ENCODE data around the gene XYLT1. TPM values are rescaled to one million over a fixed set of nuclear protein-coding genes. Genes with fewer than 3 reads are reported as not detected.

XYLT1 gene
- total and polyA plus RNA-seq, 8 donors: 6.0 to 8.4 (median 7.3) TPM

DNA sequence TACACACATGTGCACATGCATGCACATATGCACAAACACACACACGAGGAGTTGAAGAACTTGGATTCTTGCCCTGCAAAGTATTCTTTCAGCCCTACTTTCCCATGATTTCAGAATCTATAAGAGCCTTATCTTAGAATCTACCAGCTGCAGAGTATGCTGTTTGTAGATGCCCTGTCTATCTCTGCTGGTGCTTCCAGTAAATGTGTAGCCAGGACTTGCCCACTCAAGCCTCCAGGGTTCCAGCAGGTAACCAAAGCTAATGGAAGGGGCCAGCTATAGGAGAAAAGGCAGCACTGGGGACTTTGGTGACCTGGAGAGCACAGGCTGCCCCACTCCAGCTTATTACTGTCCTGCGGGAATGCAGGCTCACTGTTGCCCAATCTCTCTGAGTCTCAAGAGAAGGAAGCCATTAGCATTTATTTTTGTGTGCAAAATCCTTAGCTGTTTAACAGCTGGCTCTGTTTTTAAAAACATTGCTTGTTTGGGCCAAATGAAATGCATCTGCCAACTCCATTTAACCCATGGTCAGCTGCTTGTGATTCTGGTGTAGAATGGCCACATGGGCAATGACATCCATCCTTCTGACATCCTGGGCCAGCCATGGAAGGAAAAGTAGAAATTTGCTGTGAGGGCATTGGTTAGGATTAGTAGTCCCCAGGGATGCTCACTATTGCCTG is 28.6 kb upstream of the XYLT1 start:
- intact Hi-C loops (cut with DNase I): no loop called here
- Histone ChIP-seq H3K36me3 (no peaks in the 10 kb centered on the region), H3K27me3 (no peaks in the 10 kb centered on the region), H3K4me3 (no peak overlapping the region), H3K9me3 (no peaks in the 10 kb centered on the region), H3K27ac (no peak overlapping the region), H3K4me1 (no peaks in the 10 kb centered on the region)
- TF ChIP-seq, protein P1, sequence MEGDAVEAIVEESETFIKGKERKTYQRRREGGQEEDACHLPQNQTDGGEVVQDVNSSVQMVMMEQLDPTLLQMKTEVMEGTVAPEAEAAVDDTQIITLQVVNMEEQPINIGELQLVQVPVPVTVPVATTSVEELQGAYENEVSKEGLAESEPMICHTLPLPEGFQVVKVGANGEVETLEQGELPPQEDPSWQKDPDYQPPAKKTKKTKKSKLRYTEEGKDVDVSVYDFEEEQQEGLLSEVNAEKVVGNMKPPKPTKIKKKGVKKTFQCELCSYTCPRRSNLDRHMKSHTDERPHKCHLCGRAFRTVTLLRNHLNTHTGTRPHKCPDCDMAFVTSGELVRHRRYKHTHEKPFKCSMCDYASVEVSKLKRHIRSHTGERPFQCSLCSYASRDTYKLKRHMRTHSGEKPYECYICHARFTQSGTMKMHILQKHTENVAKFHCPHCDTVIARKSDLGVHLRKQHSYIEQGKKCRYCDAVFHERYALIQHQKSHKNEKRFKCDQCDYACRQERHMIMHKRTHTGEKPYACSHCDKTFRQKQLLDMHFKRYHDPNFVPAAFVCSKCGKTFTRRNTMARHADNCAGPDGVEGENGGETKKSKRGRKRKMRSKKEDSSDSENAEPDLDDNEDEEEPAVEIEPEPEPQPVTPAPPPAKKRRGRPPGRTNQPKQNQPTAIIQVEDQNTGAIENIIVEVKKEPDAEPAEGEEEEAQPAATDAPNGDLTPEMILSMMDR (IDR thresholded peaks at IDR 0.05): no peak
- DNase-seq (peak in 2 of 4 donors; percentile 24 to 61), ATAC-seq (no peak)

DNA sequence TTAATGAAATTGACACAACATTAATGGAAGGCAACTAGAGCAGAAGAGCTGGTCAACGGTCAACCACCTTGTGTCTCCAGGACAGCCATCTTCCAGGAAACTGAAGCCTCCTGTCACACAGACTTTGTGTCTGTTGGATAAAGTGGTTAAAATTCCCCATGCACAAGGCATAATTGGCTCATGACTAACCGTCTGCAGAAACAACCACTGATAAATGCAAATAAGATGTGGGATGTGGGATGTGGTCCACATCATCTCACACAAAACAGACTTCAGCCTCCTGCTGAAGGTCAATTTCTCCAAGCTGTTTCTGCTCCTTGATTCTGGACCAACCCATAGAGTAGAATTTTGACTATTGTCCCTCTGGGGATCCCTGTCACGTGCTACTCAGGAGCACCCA is 26.9 kb upstream of the XYLT1 start:
- H3K27me3 ChIP-seq: no peaks in the 10 kb centered on the region
- TF ChIP-seq, protein P1 (IDR thresholded peaks at IDR 0.05): no peak
- intact Hi-C loops (cut with DNase I): no loop called here
- no peak for ATAC-seq
- no peak for DNase-seq
- no peaks in the 10 kb centered on the region for H3K36me3 ChIP-seq
- no peak overlapping the region for H3K4me3 ChIP-seq
- no peak overlapping the region for H3K27ac ChIP-seq
- no peaks in the 10 kb centered on the region for H3K4me1 ChIP-seq
- H3K9me3 ChIP-seq: no peaks in the 10 kb centered on the region

- TF ChIP-seq, protein P1 (IDR thresholded peaks at IDR 0.05): no peak
- no peak overlapping the region for H3K4me3 ChIP-seq
- DNase-seq (no peak), ATAC-seq (no peak)
- intact Hi-C loops (cut with DNase I): no loop called here
- no peaks in the 10 kb centered on the region for H3K9me3 ChIP-seq
- no peaks in the 10 kb centered on the region for H3K4me1 ChIP-seq
- H3K27me3 ChIP-seq: no peaks in the 10 kb centered on the region
- no peaks in the 10 kb centered on the region for H3K36me3 ChIP-seq
- no peak overlapping the region for H3K27ac ChIP-seq
Measured at GRCh38 chr16:17496891-17497290, 26.1 kb upstream of the XYLT1 start.

DNA sequence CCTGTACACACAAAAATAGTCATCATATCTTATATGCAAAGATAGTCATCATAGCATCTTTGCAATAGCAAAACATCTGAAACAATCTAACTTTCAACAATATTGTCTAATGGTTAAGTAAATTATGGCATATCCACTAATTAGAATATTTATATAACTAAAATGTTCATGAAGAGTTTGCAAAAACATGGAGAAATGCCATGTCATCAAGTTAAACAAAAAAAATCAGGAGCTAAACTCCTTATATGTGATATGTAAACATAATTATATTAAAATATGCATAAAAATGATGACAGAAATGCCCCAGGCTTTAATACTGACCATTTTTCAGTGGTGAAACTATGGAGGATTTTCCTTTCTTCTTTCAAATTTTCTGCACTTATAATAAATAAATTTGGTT is 22.3 kb upstream of the XYLT1 start:
- Histone ChIP-seq H3K4me3 (no peak overlapping the region), H3K9me3 (no peaks in the 10 kb centered on the region), H3K27ac (no peak overlapping the region), H3K4me1 (no peaks in the 10 kb centered on the region), H3K27me3 (no peaks in the 10 kb centered on the region), H3K36me3 (no peaks in the 10 kb centered on the region)
- intact Hi-C loops (cut with DNase I): no loop called here
- no peak for ATAC-seq
- no peak for DNase-seq
- TF ChIP-seq, protein P1 (IDR thresholded peaks at IDR 0.05): no peak

GRCh38 chr16:17491140-17491662 is 20.4 kb upstream of the XYLT1 start:
- DNase-seq: no peak
- Histone ChIP-seq H3K36me3 (no peaks in the 10 kb centered on the region), H3K4me1 (no peaks in the 10 kb centered on the region), H3K4me3 (no peak overlapping the region), H3K27me3 (no peaks in the 10 kb centered on the region), H3K27ac (no peak overlapping the region), H3K9me3 (no peaks in the 10 kb centered on the region)
- intact Hi-C loops (cut with DNase I): no loop called here
- ATAC-seq: no peak
- TF ChIP-seq, protein P1 (IDR thresholded peaks at IDR 0.05): no peak
